H1 (cell line): ENCODE results near the gene CDRT4. TPM values are rescaled to one million over a fixed set of nuclear protein-coding genes. Genes with fewer than 3 reads are reported as not detected.

Experiments used
- JUN ChIP-seq: IDR thresholded peaks from 2 replicates; pipeline ENCODE4 v1.6.1; 2011; ENCODE audit warnings: low read depth, mild to moderate bottlenecking, improper control_type of control experiment, low read length
- polyA plus RNA-seq, 7 experiments: library from polyadenylated mRNA; depleted of rRNA in 3 of 7; stranded (reverse) in 5 of 7; unstranded in 2 of 7; fragments of >200 nt in 5 of 7; fragments of 200-250 nt in 2 of 7; gene quantifications; 1 replicate in 5 of 7; 2 replicates in 1 of 7; 4 replicates in 1 of 7; pipeline versions ENCODE4 v1.2.1 to v1.2.3, GENCODE V29; 2011 to 2013; ENCODE audit warnings: missing spikeins in 2 of 7, mixed read lengths in 2 of 7
- total RNA-seq: library from RNA; stranded (reverse); fragmentation: NEBNext Ultra II Directional; extraction: Animal tissue kit (Norgen Biotek cat#: 25700); gene quantifications from 2 replicates; pipeline ENCODE4 v1.2.1, GENCODE V29; 2021

Gene CDRT4
- total and polyA plus RNA-seq, 2 of the 8 experiments (the other 6 are each of a cell fraction or from before 2014, with no cell fraction given): 2.6 to 5.6 TPM

DNA sequence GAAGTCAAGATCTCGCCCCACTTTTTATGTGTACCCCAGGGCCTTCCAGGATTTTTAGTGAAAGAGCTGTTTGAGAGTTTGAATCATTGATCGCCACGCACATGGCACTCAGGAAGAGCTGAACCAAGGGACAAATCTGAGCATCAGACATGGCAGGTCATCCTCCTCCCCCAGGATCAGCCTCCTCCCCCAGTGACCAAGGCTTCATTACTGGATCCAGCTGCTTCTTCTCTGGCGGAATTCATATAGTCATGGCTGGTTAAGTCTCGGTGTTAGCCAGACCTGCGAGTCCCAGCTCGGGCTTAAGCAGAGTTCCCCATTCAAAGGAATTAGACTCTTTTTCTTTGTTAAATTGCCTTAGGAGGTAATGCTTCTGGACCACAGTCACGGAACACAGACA, 32.5 kb downstream of the CDRT4 start (continued):
- no peak for TF ChIP-seq JUN
- TF ChIP-seq, all 59 proteins: peak for 0
